ENCODE measurements around the gene ZNF662. TPM values are rescaled to one million over a fixed set of nuclear protein-coding genes. Genes with fewer than 3 reads are reported as not detected.

The ZNF662 gene
- polyA plus RNA-seq, 1 experiment, result 1.3 TPM

GRCh38 chr3:42868841-42869240 is 37.1 kb upstream of the ZNF662 start:
- H3K27ac ChIP-seq (ENCODE audit: low read depth, low read length), result no peak overlapping the region
- H3K4me3 ChIP-seq (ENCODE audit: low read depth, low read length), result no peak overlapping the region
- TF ChIP-seq CTCF (IDR thresholded peaks at IDR 0.05; ENCODE audit: low read depth, low read length), result no peak
- H3K9me3 ChIP-seq (ENCODE audit: control insufficient read depth, insufficient read depth, low read length), result no peaks in the 10 kb centered on the region
- ChIA-PET CTCF (interaction anchor here (0.6 kb wide), 1 partner anchor 57 kb away, joined by 3 read pairs; no protein-coding TSS in a partner anchor), POLR2A (no interaction called here)
- DNase-seq (ENCODE audit: low read depth, low spot score), result no peak
- peaks cover 15% of the 10 kb centered on the region for H3K27me3 ChIP-seq (ENCODE audit: control insufficient read depth, insufficient read depth, low read length)

GRCh38 chr3:42871592-42872196 is 34.2 kb upstream of the ZNF662 start:
- POLR2A ChIA-PET, result no interaction called here
- no peak for TF ChIP-seq CTCF (IDR thresholded peaks at IDR 0.05; ENCODE audit: low read depth, low read length)
- Histone ChIP-seq H3K4me3 (ENCODE audit: low read depth, low read length) (no peak overlapping the region), H3K9me3 (ENCODE audit: control insufficient read depth, insufficient read depth, low read length) (no peaks in the 10 kb centered on the region), H3K27me3 (ENCODE audit: control insufficient read depth, insufficient read depth, low read length) (peaks cover 18% of the 10 kb centered on the region), H3K27ac (ENCODE audit: low read depth, low read length) (no peak overlapping the region)
- CTCF ChIA-PET, result no interaction called here
- DNase-seq (ENCODE audit: low read depth, low spot score), result no peak

- DNase-seq (ENCODE audit: low read depth, low spot score), result no peak
- ChIA-PET CTCF (no interaction called here), POLR2A (no interaction called here)
- TF ChIP-seq CTCF (IDR thresholded peaks at IDR 0.05; ENCODE audit: low read depth, low read length), result no peak
- Histone ChIP-seq H3K9me3 (ENCODE audit: control insufficient read depth, insufficient read depth, low read length) (no peaks in the 10 kb centered on the region), H3K27ac (ENCODE audit: low read depth, low read length) (no peak overlapping the region), H3K27me3 (ENCODE audit: control insufficient read depth, insufficient read depth, low read length) (peaks cover 21% of the 10 kb centered on the region), H3K4me3 (ENCODE audit: low read depth, low read length) (no peak overlapping the region)
These were observed 33.2 kb upstream of the ZNF662 start for GRCh38 chr3:42872718-42873117.

GRCh38 chr3:42873221-42873982 is 32.5 kb upstream of the ZNF662 start:
- TF ChIP-seq CTCF (IDR thresholded peaks at IDR 0.05; ENCODE audit: low read depth, low read length), result no peak
- ChIA-PET CTCF (no interaction called here), POLR2A (no interaction called here)
- H3K27ac ChIP-seq (ENCODE audit: low read depth, low read length), result no peak overlapping the region
- DNase-seq (ENCODE audit: low read depth, low spot score), result no peak
- H3K27me3 ChIP-seq (ENCODE audit: control insufficient read depth, insufficient read depth, low read length), result peaks cover 21% of the 10 kb centered on the region
- H3K9me3 ChIP-seq (ENCODE audit: control insufficient read depth, insufficient read depth, low read length), result no peaks in the 10 kb centered on the region
- no peak overlapping the region for H3K4me3 ChIP-seq (ENCODE audit: low read depth, low read length)

GRCh38 chr3:42874749-42875148 is 31.2 kb upstream of the ZNF662 start:
- no peak for DNase-seq (ENCODE audit: low read depth, low spot score)
- ChIA-PET CTCF (no interaction called here), POLR2A (no interaction called here)
- Histone ChIP-seq H3K4me3 (ENCODE audit: low read depth, low read length) (no peak overlapping the region), H3K27ac (ENCODE audit: low read depth, low read length) (no peak overlapping the region), H3K9me3 (ENCODE audit: control insufficient read depth, insufficient read depth, low read length) (no peaks in the 10 kb centered on the region), H3K27me3 (ENCODE audit: control insufficient read depth, insufficient read depth, low read length) (peaks cover 12% of the 10 kb centered on the region)
- TF ChIP-seq CTCF (IDR thresholded peaks at IDR 0.05; ENCODE audit: low read depth, low read length), result no peak

All from AG04450 (cell line).